ENCODE measurements around the gene DYNC1I2.
A peak's percentile ranks its signal among the peaks of the same experiment; 100 is the strongest.

DYNC1I2 gene

DNA sequence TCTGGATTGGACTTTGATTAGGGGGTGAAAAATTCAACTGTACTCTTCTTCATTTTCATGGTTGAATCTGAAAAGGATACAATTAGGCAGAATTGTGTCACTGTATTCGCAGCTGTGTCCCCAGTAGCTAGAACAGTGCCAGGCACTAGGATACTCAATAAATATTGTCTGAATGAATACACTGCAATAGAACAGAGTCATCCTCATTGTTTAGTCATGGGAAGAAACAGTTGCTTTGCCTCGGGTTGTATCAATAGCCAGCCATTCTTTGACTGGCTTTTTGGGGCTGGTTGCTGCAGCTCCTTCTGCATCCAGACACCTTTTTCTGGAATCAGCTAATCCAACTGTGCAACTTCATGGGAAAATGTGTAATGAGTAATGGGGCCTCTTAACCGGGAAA is 18.1 kb upstream of the DYNC1I2 start:
- TF ChIP-seq, protein P1, sequence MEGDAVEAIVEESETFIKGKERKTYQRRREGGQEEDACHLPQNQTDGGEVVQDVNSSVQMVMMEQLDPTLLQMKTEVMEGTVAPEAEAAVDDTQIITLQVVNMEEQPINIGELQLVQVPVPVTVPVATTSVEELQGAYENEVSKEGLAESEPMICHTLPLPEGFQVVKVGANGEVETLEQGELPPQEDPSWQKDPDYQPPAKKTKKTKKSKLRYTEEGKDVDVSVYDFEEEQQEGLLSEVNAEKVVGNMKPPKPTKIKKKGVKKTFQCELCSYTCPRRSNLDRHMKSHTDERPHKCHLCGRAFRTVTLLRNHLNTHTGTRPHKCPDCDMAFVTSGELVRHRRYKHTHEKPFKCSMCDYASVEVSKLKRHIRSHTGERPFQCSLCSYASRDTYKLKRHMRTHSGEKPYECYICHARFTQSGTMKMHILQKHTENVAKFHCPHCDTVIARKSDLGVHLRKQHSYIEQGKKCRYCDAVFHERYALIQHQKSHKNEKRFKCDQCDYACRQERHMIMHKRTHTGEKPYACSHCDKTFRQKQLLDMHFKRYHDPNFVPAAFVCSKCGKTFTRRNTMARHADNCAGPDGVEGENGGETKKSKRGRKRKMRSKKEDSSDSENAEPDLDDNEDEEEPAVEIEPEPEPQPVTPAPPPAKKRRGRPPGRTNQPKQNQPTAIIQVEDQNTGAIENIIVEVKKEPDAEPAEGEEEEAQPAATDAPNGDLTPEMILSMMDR (IDR thresholded peaks at IDR 0.05; ENCODE audit: control insufficient read depth, insufficient read depth, low read depth, low read length, missing control alignments), result no peak
- DNase-seq (ENCODE audit: low read depth), result no peak
- no peak overlapping the region for H3K4me3 ChIP-seq (ENCODE audit: control insufficient read depth, low read depth, low read length)

DNA sequence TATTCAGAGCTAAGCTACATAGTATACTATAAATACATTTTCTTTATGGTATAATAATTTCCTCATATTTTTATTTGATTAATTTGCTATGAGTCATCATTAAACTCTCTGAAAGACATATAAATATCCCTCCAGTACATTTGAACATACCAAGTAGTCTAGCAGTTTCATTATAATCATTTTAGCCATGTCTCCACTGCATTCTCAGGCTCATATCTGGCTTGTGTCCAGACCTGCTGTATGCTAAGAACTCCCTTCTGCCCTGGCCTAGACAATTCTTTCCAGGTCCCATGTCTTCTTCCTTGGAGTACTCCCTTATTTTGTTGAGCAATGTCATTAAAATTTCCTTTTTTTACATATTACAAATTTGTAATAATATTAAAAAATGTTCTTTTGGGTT is 16.6 kb upstream of the DYNC1I2 start:
- no peak overlapping the region for H3K4me3 ChIP-seq (ENCODE audit: control insufficient read depth, low read depth, low read length)
- TF ChIP-seq, protein P1 (IDR thresholded peaks at IDR 0.05; ENCODE audit: control insufficient read depth, insufficient read depth, low read depth, low read length, missing control alignments), result no peak
- no peak for DNase-seq (ENCODE audit: low read depth)

DNA sequence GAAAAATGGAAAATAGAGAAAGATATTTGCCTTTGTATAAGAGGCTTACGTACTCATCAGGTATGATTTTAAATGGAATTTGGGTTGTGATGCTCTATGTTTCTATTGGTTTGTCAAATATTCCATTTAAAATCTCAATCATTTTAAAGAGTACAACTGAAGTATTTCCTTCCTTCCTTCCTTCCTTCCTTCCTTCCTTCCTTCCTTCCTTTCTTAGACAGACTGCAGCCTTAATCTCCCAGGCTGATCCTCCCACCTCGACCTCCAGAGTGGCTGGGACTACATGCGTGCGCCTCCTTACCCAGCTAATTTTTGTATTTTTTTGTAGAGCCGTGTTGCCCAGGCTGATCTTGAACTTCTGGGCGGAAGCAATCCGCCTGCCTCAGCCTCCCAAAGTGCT is 15.4 kb upstream of the DYNC1I2 start:
- DNase-seq (ENCODE audit: low read depth), result no peak
- TF ChIP-seq, protein P1 (IDR thresholded peaks at IDR 0.05; ENCODE audit: control insufficient read depth, insufficient read depth, low read depth, low read length, missing control alignments), result no peak
- H3K4me3 ChIP-seq (ENCODE audit: control insufficient read depth, low read depth, low read length), result no peak overlapping the region

DNA sequence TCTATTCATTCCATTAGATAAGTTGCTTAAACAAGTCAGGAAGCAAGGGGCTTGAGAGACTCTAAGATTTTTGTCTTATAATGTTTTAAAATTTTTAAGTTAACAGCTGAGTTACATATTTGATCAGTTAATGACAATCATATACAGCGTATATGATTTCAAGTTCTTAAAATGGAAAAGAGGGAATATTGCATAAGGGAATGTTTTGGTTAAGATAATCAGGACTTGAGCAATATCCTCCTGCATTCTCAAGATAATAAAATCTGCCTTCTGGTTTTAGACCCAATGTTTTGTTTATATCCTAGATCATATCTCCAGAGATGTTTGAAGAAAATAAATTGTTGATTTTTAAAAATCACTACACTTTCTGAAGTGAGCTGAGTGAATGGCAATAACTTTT is 13.4 kb upstream of the DYNC1I2 start:
- no peak for DNase-seq (ENCODE audit: low read depth)
- no peak overlapping the region for H3K4me3 ChIP-seq (ENCODE audit: control insufficient read depth, low read depth, low read length)
- TF ChIP-seq, protein P1 (IDR thresholded peaks at IDR 0.05; ENCODE audit: control insufficient read depth, insufficient read depth, low read depth, low read length, missing control alignments), result no peak

DNA sequence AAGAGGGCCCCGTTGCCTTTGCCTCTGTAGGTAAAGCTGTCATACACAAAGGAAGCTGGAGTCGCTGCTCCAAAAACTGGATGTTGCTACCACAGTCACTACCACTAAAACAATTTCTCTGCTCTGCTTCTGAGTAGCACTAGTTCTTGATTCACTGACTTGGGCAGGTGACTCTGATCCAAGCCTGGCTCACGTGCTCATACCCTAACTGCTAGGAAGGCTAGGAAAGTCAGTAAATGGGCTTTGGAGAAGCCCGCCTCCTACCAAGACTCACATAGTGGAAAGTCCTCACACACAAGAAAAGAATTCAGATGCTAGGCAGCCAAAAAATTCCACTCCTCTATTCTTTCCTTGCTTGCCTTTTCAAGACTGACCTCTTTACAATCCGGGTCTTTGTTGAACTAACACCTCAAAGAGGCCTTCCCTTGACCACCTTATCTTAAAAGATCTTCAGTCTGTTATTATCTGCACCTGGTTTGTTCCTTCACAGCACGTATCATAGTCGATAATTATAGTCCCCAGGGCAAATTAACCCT is 11.4 kb upstream of the DYNC1I2 start:
- TF ChIP-seq, protein P1 (IDR thresholded peaks at IDR 0.05; ENCODE audit: control insufficient read depth, insufficient read depth, low read depth, low read length, missing control alignments), result no peak
- no peak for DNase-seq (ENCODE audit: low read depth)
- H3K4me3 ChIP-seq (ENCODE audit: control insufficient read depth, low read depth, low read length), result no peak overlapping the region

DNA sequence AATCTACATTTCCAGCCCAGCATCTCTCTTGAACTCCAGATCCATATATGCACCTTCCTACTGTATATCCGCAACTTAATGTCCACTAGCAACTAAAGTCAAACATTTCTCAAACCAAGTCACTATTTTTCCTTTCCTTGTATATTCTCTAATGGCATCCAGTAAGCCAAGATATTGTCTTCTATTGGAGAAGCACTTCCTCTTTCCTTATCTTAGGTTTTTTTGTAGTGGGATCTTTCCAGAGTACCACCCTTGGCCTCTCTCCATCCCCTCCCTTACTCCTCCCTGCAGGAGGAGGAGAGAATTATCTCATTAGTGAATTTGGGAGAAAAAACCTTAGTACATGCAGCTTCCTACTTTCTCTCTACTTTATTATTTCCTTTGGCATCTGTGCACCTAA is 8.7 kb upstream of the DYNC1I2 start:
- TF ChIP-seq, protein P1 (IDR thresholded peaks at IDR 0.05; ENCODE audit: control insufficient read depth, insufficient read depth, low read depth, low read length, missing control alignments), result no peak

DNA sequence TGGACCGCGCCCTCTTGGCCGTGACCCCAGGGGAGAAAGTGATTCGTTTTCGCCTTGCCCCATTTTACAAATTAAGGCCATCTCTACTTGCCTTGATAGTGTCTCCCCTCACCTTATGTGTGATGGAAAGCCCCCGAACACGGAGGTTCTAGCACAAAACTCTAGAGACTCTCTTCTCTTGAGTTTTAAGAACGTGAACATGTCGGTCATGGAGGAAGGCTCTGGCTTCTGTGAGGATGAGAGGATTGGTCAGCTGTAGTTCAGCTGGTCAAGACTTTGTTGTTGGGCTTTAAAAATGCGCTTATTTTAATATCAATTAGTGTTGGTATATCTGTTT is 828 bp downstream of the DYNC1I2 start:
- TF ChIP-seq, protein P1 (IDR thresholded peaks at IDR 0.05; ENCODE audit: control insufficient read depth, insufficient read depth, low read depth, low read length, missing control alignments), result no peak
- peak overlapping the region; percentile 96 for H3K4me3 ChIP-seq (ENCODE audit: control insufficient read depth, low read depth, low read length)
- DNase-seq (ENCODE audit: low read depth), result no peak

More for the DNA sequence above, 8.7 kb upstream of the DYNC1I2 start:
- DNase-seq (ENCODE audit: low read depth), result no peak
- H3K4me3 ChIP-seq (ENCODE audit: control insufficient read depth, low read depth, low read length), result no peak overlapping the region

Data from AG09309 (cell line).